DMS114 treated with DMSO at 0.1 percent for 48 hours (cell line): ENCODE results near the gene STK35.

Source experiments
- DNase-seq: peaks from one replicate; lab custom pipeline; 2025; ENCODE audit not compliant: unreplicated experiment; lab: John Stamatoyannopoulos, UW

The STK35 gene

DNA sequence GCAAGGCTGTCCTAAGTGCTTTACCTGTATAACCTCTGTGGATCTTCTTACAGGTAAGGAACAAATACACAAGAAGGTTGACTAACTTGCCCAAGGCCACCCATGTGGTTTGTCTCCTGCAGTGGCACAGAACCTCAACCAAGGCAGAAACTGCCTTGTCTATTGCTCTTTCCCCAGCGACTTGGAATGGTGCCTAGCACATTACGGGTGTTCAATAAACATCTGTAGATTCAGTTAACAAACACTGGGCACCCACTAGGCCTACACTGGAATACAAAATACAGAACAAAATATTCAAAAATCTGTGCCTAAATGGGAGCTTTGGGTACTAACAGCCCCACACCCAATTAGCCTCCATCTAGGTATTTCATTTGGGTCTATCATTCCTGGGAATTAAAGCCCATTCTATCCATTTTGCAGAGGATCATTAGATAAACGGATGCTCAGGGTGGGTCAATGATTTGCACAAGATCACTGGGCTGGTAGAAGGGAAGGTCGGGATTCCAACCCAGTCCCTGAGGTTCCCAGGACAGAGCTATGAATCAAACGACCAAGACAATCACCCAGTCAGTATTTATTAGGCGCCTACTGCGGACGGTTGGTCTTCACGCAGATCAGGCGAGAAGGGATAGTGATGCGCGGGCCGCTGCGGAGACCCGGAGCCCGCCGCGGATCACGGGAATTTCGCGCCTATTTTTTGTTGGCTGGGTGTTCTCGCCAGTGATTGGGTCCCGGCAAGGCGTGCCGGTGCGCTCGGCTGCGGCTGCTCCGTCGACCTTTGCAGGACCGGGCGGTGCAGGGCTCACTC is at the start of gene STK35:
TSS of gene STK35 (plus strand) at position 771 of the 808 bp plus-strand sequence. CDS start 55 bp downstream, outside the sequence.
- peak; percentile 37 for DNase-seq

DNA sequence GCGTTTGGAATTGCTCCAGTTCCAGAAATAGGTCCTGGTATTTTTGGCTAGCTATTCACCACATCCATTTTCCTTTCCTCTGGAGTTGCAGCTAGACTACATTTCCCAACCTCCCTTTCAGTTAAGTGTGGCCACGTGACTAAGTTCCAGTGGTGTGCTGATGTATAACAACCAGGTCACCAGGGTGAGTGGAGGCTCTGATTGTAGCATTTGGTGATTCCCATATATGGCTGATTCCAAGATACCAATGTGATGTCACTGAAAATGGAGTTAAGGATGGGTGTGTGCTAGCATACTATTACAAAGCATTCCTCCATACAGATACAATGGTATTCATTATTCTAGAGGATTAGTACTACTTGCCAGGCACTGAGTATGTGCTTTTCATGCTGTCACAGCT is 49.7 kb upstream of the STK35 start:
- no peak for DNase-seq

- no peak for DNase-seq
These were observed 48.9 kb upstream of the STK35 start for GRCh38 chr20:2052741-2053140.

DNA sequence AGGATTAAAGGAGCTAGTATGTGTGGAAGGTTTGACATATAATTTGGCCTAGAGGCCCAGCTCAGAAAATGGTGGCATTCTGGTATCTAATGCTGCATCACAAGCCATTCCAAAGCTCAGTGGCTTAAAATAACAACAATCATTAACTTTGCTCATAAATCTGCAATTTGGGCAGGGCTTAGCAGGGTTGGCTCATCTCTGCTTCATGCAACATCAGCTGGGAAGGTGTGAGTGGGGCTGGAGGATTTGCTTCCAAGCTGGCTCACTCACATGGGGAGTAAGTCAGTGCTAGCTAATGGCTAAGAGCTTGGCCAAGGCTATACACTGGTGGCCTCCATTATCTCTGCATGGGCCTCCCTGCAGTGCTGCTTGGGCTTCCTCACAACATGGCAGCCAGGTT is 48.0 kb upstream of the STK35 start:
- DNase-seq: no peak

DNA sequence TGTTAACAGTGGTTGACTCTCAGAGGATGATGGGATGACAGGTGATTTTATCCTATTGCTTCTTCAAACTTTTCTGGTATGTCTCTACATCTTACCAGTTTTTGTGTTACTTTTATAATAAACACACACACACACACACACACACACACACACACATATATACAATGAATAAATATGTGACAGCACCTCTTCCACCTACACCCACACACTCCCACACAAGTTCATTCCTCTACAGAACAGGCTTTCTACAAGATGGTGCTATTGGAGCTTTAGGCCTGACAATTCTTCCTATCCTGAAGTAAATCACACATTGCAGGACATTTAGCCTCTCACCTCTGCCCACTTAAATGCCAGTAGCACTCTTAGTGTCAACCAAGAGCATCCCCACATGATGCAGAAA is 46.7 kb upstream of the STK35 start:
- no peak for DNase-seq

DNA sequence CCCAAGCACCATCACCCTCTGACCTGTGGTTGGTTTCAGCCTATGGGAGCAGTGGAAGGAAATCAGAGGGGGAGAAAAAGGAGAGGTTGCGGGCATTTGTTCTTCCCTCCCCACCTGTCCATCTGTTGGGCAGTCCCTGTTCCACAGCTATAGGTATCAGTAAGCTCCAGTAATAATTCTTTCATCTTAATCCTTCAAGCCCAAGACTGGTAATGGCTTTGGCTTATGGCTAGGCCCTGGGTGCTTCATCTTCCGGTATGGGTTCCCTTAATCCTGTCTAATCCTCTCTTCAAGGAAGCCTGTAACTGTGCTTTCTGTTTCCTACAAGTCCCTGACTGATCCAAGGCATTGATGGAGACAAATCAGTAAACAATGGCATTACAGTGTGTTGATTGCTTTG is 42.2 kb upstream of the STK35 start:
- DNase-seq: no peak

GRCh38 chr20:2065099-2065498 is 36.5 kb upstream of the STK35 start:
- no peak for DNase-seq

DNA sequence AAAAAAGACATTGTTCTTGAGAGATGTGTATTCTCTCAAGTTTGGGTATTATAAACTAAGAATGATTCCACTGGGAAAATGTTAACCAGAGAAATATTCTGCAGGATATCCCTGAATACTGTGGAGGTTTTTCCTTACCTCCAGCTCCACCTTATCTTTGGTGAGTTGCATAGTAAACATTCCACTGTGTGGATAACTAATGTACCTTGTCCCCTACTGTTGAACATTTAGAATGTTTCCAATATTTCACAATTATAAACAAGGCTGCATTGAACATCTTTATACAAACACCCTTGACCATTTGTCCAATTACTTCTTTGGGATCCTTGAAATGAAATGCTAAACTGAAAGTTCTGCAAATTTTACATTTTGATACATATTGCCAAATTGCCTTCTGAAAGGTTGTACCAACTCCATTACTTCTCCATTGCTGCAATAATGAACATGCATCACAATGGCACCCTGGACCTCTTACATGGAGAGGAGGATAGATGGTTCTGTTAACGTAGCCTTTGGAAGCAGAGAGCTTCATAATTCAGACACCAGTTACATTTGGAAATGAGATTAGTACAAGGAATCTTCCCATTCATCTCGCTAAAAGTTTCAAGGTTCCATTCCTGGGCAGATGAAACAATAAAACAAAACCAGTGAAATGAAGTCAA is 35.0 kb upstream of the STK35 start:
- DNase-seq: no peak

GRCh38 chr20:2080532-2081224 is 20.9 kb upstream of the STK35 start:
- no peak for DNase-seq

DNA sequence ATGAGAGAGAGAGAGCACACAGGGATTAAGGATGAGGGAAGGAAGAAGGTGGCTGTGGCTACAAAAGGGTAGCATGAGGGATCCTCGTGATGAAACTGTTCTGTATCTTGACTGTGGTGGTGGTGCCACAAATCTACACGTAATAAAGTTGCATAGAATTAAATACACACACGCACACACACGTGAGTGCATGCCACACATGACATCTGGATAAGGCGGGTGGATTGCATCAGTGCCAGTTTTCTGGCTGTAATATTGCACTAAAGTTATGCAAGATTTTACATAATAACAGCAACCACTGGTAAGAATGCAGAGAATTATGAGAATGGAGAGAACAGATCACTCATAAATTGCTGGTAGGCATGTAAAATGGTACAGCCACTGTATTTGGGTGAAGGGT is 16.9 kb upstream of the STK35 start:
- DNase-seq: no peak

DNA sequence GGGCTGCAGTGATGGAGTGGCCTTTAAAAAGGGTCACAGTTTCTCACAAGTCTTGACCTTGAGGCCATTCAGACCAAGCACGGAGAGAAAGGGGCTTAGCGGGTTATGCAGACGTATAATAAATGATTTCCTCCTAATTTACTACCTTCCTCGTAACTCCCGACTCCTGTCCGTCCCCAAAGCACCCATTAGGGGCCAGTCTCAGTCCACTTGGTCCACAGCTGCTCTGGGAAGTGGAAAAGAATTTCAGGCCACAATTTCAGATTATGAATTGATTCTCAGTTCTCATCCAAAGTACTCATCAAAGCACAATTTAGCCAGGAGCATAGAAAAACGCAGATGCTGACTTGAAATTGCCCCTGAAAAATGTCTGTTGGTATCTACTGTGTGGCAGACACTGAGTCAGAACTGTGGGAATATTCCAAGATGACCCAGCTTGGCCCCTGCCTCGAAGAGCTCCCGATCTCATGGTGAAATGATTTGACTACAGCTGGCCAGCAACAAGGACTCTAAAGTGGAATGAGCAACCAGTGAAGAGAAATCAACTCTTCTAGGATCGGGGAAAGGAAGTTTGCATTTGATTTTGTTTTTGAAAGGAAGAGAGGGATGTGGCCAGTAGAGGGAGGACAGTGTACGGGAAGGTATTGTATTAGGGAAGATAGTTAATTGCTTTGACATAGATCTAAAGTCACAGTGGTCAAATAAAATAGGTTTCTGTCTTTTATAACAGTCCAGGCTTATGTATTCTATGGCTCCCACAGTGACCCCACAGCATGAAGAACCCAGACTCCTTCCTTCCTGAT is 15.2 kb upstream of the STK35 start:
- no peak for DNase-seq

- DNase-seq: no peak
These were observed 14.6 kb upstream of the STK35 start for GRCh38 chr20:2086980-2087377.

DNA sequence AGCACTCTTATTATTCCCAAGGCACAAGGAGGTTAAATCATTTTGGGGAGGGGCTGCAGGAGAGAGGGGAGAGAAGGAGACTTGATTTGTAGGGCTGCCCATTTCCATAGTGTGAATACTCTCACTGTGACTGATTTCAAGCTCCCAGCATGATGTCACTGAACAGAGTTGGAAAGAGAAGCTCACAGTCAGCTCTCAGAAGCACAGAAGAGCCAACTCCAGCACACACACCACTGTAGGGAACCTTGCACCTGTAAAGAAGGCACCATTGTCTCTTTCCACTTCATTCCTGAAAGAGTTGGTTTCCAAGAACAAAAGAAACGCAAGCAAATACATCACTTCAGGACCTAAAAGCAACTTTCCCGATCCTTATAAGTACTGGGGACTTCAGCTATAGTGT is 12.7 kb upstream of the STK35 start:
- DNase-seq: no peak

- DNase-seq: no peak
These were observed 12.2 kb upstream of the STK35 start for GRCh38 chr20:2089447-2089846.

DNA sequence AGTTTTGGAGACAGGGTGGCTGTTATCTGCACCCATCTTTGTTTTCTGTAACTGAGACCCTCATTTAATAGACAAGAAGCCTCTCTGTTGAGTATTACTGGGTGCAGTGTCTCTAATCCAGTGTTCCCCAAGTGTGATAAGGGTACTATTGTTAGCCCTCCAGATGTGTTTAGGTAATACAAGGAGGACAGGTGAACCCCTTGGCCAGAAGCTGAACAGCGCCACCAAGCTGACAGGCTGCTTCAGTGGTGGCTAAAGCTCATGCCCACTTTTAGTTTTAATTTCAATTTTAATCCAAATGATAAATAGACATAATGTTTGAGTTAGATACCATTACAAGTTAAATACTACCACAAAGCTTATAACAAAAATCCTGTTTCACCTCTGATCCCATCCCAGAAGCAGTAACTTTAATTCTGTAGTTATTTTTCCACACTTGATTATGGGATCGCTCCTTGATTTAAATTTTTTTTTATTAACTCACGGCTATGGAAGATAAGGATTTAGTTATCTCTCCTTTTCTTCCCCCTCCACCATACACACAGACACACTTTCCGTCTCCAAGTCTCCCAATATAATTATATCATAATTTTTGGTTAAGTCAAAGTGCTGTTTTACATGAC is 8.4 kb upstream of the STK35 start:
- no peak for DNase-seq

GRCh38 chr20:2093883-2094282 is 7.7 kb upstream of the STK35 start:
- no peak for DNase-seq

GRCh38 chr20:2101865-2102584 is 398 bp downstream of the STK35 start:
- DNase-seq: peak; percentile 87

DNA sequence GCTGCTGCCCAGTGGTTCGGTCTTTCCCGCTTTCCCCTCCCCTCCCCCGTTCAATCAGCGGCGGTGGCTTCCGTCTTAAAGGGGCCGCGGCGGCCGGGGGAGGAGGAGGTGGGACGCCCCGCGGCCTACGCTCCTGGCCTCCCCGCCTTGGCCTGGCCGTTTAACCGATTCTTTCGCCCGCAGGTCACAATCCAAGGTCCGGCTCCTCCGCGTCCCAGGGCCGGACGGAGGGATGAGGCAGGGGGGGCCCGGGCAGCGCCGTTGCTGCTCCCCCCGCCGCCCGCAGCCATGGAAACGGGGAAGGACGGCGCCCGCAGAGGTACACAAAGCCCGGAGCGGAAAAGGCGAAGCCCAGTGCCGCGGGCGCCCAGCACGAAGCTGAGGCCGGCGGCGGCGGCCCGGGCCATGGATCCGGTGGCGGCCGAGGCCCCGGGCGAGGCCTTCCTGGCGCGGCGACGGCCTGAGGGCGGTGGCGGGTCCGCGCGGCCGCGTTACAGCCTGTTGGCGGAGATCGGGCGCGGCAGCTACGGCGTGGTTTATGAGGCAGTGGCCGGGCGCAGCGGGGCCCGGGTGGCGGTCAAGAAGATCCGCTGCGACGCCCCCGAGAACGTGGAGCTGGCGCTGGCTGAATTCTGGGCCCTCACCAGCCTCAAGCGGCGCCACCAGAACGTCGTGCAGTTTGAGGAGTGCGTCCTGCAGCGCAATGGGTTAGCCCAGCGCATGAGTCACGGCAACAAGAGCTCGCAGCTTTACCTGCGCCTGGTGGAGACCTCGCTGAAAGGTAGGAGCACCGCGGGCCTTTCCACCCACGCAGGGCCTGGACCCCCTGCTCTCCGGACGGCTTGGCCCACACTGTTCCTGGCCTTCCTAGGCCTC is 1.2 kb downstream of the STK35 start:
- DNase-seq: peak; percentile 84

DNA sequence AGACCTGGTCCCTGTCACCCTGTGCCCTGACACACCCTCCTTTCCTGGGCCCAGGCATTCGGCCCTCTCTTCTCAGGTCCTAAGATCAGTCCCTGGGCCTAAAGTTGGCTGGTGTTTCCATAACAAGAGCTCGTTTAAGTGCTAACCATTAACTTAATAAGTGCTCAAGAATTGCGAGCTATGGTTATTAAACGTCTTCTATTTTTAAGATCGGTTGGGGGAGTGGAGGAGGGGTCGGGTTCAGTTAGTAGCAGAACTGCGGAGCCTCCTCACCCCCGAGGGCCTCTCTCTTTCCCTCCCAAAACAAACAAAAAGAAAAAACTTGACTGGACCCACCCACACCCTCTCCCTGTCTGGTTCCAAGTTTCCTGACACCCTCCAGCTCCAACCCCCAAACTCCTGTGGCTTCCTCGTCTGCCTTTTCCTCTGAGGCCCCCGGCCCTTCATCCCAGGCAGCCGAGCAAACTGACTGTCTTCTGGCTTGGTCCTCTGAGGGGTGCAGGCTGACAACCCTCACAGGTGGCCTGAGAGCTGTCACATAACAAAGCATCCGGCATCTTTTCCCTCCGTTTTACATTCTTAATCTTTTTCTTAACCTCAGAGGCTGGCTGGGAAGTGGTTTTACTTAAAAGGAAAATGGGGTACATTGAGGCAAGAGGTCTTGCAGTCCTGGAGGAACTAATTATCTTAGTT is 2.0 kb downstream of the STK35 start:
- DNase-seq: no peak
